Right hindlimb (tissue), 1 donor: ENCODE measurements around the gene TMEM198.

ENCODE experiments used
- DNase-seq: peaks from one replicate; pipeline ENCODE4 v3.0.0-alpha.2; 2018

Gene TMEM198

GRCh38 chr2:219545943-219546352 lies 2.1 kb downstream of the TMEM198 start:
- no peak for DNase-seq

- no peak for DNase-seq
Observed at GRCh38 chr2:219547621-219548020, 3.8 kb downstream of the TMEM198 start.

DNA sequence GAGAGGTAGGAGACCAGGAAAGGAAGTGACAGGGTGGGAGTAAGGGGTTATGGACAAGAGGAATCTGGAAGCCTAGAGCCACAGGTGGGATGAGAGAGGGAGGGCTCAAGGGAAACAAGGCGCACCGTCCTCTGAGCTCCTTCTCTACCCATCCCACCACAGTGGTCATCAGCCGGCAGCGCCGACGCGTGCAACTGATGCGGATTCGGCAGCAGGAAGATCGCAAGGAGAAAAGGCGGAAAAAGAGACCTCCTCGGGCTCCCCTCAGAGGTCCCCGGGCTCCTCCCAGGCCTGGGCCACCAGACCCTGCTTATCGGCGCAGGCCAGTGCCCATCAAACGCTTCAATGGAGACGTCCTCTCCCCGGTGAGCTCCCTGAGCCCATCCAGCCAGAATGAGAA lies 5.2 kb downstream of the TMEM198 start:
- no peak for DNase-seq

- no peak for DNase-seq
Observed at GRCh38 chr2:219549619-219550018, 5.8 kb downstream of the TMEM198 start.

DNA sequence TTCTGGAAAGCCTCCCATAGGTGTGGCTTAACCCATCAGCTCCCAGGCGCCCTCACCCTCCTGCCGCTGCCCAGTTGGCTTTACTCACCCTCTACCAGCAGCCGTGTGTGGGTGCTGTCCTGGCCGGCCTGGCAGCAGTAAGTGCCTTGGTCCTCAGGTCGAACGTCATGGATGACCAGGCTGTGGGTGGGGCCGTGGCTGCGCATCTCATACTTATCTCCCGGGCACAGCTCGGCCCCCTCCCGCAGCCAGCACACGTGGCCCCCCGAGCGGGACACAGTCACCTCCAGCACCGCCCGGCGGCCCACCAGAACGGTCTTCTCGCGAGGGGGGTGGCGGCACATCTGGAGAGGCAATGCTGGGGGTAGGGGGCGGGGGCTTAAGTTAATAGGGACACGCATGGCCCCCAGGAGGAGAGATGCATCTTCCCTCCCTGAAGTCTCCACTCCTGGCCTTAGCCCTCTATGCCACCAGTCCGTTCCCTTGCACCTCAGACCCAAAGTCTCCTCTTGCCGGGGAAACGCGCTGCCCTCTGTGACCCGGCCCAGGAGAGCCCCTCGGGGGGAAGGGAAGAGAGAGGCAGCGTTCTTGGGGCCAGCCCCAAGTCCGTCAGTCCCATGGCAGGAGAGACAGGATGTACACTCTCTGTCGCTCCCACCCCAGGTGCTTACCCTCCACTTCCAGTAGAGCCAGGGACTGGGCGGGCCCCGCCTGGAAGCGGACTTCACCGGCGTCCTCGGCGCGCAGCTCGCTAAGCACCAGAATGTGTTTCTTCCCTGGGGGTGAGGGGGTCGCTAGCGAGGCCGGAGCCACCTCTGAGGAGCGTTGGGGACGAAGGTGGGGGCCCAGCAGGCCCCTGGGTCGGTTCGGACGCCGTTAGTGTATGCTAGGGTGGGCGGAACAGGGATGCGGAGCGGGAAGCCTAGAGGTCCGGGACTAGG lies 7.9 kb downstream of the TMEM198 start:
- DNase-seq, result no peak

- peak; percentile 94 for DNase-seq
Observed at GRCh38 chr2:219552382-219553167, 8.7 kb downstream of the TMEM198 start.

GRCh38 chr2:219553168-219553417 lies 9.3 kb downstream of the TMEM198 start:
- DNase-seq, result no peak

- no peak for DNase-seq
Observed at GRCh38 chr2:219553463-219553963, 9.7 kb downstream of the TMEM198 start.

DNA sequence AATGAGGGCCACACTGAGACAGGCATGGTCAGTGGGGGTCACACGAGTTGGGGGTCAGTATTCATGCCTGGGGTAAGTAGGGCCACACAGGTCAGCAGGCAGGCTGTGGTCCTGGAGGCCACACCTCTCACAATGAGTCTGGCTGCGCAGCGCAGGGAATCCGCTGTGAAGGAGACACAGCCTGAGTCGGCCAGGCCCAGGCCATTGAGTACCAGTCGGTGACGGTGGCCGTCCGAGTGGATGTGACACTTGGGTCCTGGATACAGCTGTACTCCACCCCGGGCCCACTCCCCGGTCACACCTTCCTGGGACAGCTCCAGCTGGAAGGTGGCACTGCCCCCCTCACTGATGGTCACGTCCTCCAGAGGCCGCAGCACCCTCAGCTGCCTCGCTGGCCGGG lies 10.5 kb downstream of the TMEM198 start:
- no peak for DNase-seq

DNA sequence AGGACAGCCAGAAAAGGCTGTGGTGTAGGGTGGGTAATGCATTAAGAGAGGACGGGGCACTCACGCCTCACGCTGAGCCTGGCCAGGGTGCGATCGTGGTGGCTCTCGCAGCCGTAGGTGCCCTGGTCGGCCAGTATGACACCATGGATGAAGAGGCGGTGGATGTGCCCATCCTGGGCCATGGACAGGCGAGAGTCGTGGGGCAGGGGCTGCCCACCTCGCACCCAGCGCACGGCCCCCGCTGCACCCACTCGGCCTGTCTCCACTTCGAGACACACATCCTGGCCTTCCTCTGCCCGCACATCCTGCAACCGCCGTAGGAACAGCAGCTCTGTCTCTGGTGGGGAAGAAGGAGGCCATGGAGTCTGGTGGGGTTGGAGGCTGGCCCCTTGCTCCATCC lies 12.1 kb downstream of the TMEM198 start:
- DNase-seq, result no peak

DNA sequence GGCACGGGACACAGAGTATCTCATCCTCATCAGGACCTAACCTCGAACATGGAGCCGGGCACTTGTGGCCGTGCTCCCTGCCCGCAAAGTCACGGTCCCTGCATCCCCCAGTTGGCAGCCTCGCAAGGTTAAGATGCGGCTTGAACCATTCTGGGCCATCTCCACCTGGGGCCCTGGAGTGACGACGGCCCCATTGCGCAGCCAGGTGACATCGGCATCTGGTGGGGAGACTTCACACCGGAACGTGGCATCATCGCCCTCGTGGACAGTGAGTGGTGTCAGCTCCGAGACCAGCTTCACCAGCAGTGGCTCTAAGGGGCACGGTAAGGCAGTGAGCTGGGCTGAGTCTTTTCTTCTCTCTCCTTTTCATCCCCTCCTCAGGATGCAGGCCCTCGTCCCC lies 12.6 kb downstream of the TMEM198 start:
- no peak for DNase-seq

- no peak for DNase-seq
Observed at GRCh38 chr2:219557320-219557719, 13.5 kb downstream of the TMEM198 start.

DNA sequence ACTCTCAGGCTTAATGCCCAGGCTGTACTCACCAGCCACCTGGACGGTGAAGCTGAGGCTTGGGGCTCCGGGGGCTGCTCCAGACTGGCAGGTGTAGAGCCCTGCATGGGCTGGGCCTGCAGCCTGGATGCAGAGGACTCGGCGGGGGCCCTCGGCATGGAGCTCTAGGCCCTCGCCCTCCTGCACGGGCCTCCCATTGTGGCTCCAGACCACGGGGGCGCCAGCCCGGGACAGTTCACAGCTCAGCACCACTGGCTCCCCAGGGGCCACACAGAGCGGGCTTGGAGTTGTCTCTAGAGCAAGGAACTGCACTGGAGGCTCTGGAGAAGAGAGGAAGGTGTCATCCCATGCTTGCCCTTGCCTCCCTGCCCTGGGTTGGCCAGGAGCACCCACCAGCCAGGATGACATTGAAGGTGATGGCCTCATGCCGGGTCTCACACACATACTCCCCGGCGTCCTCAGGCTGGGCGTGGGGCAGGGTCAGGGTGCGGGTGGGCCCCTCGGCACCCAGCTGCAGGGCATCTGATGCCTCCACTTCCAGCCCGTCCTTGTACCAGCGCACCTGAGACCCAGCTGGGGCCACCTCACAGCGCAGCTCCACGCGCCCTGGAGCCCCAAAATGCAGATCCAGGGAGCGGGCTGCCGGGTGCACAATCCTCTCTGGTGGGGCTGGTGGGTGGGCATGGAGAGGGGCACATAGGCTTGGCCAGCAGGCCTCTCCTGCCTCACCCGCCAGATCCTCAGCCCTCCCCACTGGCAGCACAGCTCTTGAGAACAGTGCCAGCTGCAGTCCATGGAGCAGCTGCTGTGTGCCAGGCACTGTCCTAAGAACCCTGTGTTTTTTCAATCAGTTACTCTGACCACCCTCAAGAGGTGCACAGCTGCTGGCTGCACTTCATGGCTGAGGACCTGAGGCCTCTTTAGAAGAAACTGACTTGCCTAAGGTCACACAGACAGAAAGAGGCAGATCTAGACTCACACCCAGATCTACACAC lies 14.3 kb downstream of the TMEM198 start:
- no peak for DNase-seq

GRCh38 chr2:219559156-219559915 lies 15.5 kb downstream of the TMEM198 start:
- no peak for DNase-seq

- no peak for DNase-seq
Observed at GRCh38 chr2:219560037-219560892, 16.4 kb downstream of the TMEM198 start.

- no peak for DNase-seq
Observed at GRCh38 chr2:219560893-219561178, 17.0 kb downstream of the TMEM198 start.

DNA sequence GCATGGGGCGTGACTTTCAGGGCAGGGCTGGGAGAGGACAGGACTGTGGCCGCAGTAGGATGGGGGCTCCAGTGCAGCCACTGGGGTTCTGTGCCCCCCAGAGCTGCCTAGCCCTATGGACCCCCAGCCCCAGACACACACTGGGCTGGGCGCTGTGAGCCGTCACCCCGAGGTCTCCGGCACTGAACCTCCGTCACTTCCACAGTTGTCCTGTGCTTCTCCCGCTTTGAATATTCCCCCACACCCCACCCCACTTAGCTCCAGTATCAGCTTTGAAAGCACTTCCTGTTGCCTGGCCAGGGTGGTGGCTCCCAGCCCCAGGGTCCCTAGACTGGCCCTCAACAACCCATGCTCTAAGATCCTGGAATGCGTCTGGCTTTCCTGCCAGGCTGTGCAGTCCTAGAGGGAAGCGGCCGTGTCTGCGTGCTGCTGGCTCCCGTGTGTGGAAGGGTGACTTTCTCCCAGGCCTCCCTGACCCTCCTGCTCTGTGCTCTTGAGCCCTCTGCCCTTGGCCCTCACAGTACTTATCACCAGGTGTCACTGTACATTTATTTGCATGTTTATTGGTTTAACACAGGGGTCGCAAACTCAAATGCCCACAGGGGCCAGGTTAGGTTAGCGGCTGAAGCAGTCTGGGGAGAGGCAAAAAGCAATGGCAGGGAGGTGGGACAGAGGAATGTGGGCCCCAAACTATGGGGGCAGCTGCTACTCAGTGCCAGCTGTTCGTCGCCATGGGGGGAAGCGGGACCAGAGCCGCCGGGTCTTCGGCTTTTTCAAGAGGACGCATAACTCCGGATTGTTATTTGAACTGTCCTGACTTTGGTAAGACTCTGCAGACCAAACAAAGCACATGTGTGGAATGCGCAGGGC lies 17.6 kb downstream of the TMEM198 start:
- no peak for DNase-seq

DNA sequence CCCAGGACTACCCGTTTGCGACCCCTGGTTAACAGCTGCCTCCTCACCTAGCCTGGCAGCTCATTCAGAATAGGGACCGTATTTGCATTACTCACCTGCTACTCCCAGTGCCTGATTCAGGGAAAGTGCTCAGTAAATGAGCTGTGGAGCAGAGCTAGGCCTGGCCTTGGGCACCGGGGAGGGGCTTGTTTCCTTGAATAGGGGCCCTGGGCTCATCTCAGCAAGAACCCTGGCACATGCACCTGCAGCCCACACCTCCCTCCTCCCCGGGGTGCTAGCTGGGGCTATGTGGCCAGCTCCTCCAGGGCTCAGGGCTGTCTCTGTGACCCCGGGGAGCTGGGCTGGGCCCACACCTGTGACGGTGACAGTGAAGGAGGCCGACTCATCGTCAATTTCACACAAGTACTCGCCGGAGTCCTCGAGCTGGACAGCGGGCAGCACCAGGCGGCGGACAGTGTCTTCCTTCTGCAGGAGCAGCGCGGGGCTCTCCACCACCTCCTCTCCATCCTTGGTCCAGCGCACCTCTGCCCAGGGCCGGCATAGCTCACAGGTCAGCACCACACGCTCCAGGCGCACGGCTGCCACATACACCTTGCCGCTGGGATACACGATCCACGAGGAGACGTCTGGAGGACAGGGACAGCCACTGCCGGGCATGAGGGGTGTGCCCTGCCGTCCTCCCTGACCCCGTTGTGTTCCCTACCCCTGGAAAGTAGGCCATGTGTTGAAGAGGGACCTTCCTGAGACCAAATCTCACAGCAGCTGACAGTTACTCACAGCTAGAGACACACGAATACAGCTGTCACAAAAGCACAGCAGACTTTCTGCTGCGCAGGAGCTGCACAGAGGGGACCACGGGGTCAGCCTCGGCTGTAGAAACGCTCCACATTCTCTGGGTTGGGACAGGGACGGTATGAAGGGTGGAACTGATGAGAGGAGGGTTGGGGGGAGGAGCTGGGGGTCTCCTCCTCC lies 18.5 kb downstream of the TMEM198 start:
- no peak for DNase-seq
